ENCODE measurements around the gene CALHM3. TPM values are rescaled to one million over a fixed set of nuclear protein-coding genes. Genes with fewer than 3 reads are reported as not detected.
"Not testable (repeated sequence)": the region's sequence is repeated elsewhere in the genome, so short reads cannot be mapped to it uniquely, and the experiment has no call there.

CALHM3 gene, protein sequence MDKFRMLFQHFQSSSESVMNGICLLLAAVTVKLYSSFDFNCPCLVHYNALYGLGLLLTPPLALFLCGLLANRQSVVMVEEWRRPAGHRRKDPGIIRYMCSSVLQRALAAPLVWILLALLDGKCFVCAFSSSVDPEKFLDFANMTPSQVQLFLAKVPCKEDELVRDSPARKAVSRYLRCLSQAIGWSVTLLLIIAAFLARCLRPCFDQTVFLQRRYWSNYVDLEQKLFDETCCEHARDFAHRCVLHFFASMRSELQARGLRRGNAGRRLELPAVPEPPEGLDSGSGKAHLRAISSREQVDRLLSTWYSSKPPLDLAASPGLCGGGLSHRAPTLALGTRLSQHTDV
- not detected for polyA plus RNA-seq (2013, experiment 1 of 2; ENCODE audit: insufficient read length)
- not detected for polyA plus RNA-seq (2013, experiment 2 of 2; ENCODE audit: insufficient read length)

DNA sequence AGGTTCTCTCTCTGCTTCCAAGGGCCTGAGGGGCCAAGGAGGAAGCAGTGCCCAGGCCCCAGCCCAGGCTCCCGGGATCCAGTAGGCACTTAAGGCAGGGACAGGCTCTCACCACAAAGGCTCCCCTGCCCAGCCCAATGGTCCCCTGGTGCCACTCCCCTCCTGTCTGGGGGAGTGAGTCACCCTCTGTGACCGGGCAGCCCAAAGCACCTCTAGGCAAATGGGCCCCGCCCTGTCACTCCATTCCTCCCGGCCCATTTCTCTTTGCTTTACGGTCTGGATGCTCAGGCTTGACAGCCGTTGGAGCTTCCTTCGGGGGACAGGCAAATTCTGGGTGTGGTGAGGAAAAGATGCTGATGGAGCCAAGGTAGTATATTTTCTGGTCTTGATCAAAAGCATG, at the start of gene CALHM3:
Gene CALHM3 (minus strand): TSS at position 106 of the 400 bp plus-strand sequence. CDS start 208 bp downstream, outside the sequence.
- DNase-seq, result no peak

DNA sequence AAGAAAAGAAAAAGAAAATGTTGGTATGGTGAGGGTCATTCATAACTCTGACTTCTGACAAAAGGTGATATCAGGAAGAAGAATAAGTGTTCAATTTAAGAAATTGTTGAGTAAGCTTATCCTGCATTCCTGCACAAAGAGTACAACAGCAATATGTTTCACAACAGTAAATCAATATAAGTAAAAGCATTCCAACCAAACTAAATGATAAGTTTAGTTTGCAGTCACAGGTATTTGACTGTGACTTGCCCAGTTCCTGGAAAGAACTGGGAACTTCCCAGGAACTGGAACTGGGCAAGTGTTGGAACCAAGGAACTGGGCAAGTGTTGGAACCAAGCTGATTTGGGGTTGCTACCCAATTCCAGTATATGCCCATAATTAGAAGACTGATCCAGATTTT, 49.5 kb upstream of the CALHM3 start:
- no peak for DNase-seq

DNA sequence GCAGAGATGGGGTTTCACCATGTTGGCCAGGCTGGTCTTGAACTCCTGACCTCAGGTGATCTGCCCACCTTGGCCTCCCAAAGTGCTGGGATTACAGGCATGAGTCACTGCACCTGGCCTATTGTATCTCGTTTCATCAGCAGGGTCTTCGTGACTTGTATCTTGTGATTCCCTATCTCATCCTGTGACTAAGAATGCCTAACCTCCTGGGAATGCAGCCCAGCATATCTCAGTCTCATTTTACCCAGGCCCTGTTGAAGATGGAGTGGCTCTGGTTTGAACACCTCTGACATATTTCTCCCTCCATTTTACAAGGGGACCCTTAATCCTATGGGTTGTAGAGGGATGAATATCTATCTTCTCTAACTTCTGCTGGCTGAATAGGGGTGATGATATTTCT, 48.4 kb upstream of the CALHM3 start:
- peak; percentile 44 for DNase-seq

DNA sequence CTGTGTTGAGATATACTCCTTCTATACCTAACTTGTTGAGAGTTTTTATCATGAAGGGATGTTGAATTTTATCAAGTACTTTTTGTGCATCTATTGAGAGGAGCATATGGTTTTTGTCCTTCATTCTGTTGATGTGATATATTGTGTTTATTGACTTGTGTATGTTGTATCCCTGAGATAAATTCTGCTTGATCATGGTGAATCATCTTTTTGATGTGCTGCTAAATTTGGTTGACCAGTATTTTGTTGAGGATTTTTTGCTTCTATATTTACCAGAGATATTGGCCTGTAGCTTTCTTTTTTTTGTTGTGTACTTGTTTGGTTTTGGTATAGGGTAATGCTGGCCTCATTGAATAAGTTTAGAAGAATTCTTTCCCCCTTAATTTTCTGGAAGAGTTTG, 46.9 kb upstream of the CALHM3 start:
- no peak for DNase-seq

DNA sequence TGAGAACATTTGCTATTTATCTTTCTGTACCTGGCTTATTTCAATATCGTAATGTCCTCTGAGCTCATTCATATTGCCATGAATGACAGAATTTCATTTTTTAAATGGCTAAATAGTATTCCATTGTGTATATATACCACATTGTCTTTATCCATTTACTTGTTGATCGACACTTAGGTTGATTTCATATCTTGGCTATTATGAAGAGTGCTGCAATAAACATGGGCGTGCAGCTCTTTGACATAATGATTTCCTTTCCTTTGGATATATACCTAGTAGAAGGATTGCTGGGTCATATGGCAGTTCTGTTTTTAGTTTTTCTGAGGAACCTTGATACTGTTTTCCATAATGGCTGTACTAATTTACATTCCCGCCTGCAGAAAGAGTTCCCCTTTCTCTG, 44.6 kb upstream of the CALHM3 start:
- no peak for DNase-seq

DNA sequence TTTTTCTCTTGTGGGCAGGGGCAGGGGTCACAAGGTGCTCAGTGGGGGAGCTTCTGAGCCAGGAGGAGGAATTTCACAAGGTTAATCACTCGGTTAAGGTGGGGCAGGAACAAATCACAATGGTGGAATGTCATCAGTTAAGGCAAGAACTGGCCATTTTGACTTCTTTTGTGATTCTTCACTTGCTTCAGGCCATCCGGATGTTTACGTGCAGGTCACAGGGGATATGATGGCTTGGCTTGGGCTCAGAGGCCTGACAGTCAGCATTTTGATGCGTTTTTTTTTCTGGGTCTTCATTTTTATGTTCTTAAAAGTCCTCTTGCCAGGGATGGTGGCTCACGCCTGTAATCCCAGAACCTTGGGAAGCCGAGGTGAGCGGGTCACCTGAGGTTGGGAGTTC, 43.0 kb upstream of the CALHM3 start:
- not testable (repeated sequence) for DNase-seq

DNA sequence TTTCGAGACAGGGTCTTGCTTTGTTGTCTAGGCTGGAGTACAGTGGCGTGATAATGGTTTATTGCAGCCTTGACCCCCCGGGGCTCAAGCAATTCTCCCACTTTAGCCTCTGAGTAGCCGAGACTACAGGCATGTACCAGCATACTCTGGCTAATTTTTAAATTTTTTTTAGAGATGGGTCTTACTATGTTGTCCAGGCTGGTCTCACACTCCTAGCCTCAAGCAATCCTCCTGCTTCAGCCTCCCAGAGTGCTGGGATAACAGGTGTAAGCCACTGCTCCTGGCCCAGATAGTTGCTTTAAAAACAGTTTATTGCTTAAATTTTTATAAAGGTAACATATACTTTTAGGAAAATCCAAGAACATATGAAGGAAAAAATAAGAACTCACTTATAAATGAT, 40.8 kb upstream of the CALHM3 start:
- DNase-seq, result no peak

DNA sequence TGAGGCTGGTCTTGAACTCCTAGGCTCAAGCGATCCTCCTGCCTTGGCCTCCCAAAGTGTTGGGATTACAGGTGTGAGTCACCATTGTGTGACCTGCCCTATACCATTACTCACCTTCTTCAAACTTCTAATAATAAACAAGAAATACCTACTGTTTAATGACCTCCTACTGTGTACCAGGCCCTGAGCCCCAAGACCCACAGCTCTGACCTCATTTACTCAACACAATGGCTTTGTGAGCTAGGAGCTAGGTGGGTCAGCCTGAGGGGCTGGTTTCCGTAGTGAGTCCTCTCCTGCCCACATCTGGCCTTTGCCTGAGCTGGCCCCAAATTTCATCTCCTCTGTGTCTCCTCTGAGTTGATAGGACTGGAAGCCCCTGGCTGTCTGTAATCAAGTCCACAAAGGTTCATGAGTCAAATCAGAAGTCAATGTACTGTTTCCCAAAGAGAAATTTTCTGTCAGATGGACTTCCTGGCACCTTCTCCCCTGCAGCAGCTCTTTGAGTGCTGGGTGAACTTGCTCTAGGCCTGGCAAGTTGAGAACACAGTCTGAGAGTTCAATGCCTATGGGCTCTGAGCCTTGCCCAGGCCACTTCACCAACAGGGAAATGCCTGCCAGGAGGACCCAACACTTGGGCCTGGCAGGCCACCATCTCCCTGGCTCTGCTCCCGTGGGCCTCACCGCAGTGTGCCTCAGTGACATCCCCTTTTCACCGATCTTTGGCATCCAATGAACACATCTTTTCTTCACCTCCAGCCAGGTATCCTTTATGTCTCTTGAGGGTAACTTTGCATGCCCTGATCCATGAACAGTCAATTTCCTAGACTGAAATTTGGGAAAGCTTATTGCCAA, 38.4 kb upstream of the CALHM3 start:
- DNase-seq, result no peak

DNA sequence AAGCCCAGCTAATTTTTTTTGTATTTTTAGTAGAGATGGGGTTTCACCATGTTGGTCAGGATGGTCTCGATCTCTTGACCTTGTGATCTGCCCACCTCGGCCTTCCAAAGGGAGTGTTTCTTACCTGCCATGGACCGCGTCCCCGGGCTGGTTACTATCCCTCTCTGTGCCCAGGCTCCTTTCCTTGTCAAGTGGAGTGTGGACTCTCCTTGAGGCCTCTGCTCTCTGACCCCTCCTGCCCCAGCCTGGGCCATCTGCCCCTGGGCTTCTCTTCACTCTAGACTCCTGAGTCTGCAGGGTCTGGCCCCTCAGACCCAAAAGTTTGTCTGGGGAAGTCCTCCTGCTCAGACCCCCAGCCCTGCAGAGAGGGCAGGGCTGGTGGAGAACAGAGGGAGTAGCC, 35.2 kb upstream of the CALHM3 start:
- DNase-seq, result no peak

DNA sequence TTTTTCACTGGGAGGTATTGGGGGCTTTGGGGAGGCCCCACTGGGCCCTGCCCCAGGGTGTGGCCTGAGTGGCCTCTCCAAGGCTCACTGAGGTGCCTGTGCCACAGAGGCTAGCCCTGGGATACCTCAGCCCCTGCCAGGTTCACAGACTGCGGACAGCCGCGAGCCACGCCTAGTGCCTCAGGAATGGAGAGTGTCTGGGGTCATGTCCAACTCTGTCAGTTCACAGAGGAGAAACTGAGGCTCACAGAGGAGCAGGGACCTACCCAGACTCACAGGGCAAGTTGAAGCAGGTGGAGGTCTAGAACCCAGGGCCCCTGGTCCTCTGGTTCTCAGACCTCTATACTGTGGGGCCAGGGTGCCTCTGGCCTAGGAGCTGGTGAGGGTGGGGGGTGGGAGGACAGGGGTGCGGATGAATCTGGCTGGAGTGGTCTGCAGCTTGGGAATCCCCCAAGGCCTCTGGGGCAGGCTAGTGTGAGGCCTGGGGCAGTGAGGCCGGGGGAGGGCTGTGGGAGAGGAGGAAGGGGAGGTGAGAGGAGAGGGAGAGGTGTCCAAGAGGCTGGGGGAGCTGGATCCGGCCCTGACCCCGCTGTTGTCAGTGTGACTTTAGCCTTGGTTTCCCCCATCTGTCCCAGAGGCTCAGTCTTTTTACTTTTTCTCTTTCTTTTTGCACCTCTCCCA, 34.5 kb upstream of the CALHM3 start:
- no peak for DNase-seq

DNA sequence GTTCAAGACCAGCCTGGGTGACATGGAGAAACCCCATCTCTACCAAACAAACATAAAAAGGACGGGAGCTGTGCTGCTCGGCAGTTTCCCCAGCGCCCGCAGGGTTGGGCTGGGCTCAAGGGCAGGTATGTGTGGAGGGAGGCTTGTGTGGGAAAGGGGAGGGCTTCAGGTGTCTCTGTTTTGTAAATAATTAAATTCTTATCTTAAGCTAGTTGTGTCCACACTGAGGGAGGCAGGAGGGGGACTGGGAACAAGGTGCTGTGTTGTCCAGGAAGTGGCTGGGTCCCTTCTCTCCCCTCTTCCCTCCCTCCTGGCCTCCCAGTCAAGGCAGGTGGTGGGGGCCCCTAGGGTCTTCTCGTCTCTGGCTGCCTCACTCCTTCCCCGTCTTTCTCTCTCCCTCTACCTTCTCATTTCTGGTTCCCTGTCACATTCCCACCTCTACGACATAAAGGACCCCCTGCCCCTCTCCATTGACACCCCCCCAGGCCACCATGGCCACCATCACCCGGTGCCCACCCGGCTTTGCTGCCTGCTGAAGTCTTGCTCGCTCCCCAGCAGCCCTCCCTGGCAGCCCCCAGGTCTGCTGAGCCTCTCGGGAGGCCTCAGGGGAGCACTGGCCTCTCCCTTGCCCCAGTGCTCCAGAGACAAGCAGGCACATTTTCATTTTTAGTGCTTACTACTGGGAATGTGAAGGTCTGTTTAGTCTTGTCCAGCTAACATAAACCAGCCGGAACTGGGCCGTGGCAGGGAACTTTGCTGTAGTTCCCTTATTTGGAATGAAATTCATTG, 33.7 kb upstream of the CALHM3 start:
- no peak for DNase-seq

DNA sequence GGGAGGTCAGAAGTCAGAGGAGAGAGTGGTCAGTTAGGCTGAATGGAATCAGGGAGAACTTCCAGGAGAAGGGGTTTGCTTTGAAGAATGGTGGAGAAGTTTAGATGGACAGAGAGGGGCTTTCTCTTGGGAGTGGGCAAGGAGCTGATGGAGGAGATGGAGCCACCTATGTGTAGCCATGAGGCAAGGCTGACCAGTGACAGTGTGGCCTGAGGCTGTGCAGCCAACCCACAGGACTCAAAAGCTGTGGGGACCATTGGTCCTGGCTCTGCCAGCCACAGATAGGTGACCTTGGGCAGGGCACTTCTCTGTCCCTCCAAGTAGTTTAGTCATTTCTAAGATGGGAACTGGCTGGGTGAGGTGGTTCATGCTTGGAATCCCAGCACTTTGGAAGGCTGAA, 33.1 kb upstream of the CALHM3 start:
- DNase-seq, result no peak

DNA sequence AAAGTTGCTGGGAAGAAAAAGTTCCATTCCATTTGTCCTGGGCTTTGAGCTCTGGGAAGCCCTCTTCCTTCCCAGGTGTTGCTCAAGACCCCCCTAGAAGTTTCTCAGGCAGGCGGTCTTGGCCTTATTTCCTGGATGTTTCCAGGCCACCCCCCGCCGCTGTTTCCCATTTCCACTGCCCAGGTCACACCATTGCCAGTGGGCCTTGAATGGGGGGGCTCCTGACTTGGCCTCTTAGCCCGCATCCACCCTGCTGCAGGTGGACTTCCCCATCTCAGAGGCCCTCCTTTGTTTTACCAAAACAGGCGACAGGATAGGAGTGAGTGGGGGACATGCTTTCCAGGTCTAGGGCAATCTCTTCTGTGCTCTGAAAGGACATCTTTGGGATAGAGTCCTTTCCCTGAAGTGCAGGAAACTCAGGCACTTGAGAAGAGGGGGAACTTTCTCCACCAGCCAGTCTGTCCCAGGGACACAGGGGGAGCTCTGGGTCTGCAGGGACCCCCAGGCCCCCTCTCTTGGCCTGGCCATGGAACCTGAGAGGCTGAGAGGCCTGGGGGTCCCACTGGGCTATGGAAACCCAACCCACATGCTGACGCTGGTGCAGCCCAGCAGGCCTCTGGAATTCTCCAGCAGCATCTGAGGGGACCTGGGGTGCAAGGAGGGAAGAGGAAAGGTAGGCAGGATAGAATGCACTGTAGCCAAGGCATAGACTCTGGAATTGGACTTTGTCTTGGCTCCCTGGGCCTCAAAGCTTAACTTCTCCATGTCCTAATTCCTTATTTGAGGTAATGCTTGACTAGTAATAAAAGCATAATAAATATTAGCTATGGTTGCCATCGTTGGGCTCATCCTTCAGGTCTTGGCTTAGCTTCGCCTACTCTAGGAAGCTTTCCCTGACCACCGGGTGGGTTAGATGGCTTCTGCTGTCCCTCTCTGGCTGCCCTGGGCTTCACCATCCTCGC, 32.0 kb upstream of the CALHM3 start:
- no peak for DNase-seq

DNA sequence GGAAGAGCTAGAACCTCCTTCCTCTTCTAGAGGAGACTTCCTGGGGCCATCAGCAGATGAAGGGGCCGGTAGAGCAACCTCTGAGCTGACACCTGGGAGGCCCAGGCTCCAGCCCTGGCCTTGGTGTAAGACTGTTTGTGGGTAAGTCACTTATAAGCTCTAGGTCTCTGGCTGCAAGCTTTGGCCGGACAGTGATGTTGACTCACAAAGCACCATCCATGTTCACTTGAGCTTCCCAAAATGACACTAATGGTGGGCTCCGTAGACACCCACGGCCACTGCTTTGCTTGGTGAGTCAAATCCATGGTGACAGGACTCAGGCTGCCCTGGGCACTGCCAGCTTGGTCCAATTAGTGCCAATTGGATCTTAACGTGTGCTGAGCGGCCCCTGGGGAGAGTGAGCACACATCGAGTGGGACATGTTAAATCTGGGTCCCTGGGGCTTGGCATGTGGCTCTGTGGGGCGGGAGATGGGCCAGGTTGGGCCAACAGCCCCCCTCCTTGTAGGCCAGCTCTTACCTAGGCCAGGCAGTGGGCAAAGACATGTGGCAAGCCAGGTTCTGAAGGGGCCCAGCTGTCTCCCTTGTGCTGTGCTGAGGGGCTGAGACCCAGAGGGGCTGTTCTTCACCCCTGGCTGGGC, 31.1 kb upstream of the CALHM3 start:
- DNase-seq, result no peak

DNA sequence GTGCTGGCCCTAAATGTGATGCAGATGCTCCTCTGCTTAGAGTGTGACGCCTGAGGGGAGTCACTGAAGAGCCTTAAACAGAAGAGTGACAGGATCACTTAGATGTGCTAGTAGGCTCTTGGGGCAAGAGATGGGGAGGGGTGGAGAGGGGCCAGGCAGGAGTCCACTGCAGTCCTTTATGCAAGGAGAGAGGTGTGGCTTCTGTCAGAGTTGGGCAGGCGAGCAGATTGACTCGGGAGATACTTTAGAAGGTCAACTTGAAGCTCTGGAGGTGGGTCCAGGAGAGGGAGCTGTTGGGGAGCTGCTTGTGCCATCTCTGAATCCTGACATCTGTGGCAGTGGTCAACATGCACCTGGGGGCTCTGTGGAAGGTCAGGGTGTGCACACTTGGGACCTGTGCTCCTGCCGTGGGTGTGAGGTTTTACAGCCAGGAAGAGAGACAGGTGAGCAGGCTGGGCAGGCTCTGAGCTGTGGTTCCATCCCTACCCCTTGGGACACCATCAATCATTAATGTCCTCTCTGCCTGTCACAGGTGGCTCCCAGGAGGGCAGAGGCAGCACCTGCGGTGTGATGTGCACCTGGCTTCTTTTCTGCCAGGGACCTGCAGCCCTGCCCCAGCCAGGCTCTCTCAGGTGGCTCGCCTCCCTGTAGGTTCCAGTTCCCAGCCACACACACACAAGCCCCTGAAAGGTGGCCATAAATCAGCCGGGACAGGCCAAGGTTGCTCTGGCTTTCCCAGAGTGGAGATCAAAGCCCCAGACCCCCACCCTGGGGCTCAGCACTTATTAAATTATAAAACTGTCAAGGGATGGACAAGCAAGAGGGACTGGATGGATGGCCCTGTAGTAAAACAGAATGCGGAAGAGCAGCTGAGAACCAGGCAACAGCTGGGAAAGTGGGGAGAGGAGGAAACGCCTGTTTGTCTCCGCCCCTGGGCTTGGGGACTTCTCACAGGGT, 28.5 kb upstream of the CALHM3 start:
- DNase-seq, result no peak

DNA sequence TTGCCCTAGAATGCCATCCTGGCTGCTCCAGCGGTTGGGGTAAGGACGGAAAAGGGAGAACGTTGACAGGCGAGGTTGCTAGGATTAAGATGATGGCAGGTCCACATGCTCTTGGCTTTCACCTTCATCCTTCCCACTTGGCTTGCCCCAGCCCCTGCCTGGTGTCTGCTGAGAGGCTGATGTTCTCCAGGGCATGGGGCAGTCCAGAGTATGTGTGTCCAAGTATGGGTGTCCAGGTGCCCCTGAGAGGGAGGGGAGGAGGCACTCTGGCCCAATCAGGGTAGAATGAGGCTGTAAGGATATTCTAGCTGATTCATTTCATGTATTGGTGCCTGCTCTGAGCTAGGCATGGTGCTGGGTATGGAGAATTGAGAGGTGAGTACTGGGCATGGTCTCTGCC, 27.0 kb upstream of the CALHM3 start:
- DNase-seq, result no peak

DNA sequence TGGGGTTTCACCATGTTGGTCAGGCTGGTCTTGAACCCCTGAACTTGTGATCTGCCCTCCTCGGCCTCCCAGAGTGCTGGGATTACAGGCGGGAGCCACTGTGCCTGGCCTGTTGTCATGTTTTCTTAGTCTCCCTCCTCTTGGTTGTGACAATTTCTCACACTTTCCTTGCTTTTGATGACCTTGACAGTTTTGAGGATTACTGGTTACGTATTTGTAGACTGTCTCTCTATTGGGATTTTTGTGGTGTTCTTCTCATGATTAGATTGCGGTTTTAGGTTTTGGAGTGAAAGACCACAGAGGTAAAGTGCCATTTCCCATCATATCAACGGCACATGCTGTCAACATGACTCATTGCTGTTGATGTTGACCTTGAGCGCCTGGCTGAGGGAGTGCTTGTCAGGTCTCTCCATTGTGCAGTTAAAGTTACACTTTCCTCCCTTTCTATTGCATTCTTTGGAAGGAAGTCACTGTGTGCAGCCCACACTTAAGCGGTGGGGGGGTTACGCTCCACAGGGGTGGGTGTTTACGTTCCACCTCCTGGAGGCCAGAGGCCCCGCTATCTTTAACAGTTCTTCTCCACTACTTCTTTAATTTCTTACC, 25.2 kb upstream of the CALHM3 start:
- peak; percentile 79 for DNase-seq

DNA sequence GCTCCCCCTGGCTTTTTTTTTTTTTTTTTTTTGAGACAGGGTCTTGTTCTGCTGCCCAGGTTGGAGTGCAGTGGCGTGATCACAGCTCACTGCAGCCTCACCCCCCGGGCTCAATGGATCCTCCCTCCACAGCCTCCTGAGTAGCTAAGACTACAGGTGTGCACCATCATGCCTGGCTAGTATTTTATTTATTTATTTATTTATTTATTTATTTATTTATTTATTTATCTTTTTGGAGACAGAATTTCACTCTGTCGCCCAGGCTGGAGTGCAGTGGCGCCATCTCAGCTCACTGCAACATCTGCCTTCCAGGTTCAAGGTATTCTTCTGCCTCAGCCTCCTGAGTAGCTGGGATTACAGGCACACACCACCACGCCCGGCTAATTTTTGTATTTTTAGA, 24.7 kb upstream of the CALHM3 start:
- DNase-seq, result not testable (repeated sequence)

All from fibroblast of skin of abdomen (primary cell).